Colonic mucosa (tissue), 4 donors: ENCODE measurements around the gene CST9L. TPM values are rescaled to one million over a fixed set of nuclear protein-coding genes. Genes with fewer than 3 reads are reported as not detected.

Experiments used
- DNase-seq: peaks from one replicate; pipeline ENCODE4 v3.0.0-alpha.2; 2020
- H3K27ac ChIP-seq: fragments of 200-600 bp; one replicate; pipeline ENCODE4 v1.8.0; 2021
- H3K27me3 ChIP-seq: fragments of 200-600 bp; one replicate; pipeline ENCODE4 v1.8.0; 2021
- H3K36me3 ChIP-seq: fragments of 200-600 bp; one replicate; pipeline ENCODE4 v1.8.0; 2021
- H3K4me1 ChIP-seq: fragments of 200-600 bp; one replicate; pipeline ENCODE4 v1.8.0; 2021; ENCODE audit warnings: mild to moderate bottlenecking
- H3K4me3 ChIP-seq: fragments of 200-600 bp; one replicate; pipeline ENCODE4 v1.8.0; 2021
- H3K9ac ChIP-seq, 2 donors: one replicate each; pipeline ENCODE4 v1.7.0; 2013; ENCODE audit warnings: control low read depth in 2 of 2, low read depth in 2 of 2, low read length in 2 of 2
- H3K9me3 ChIP-seq: fragments of 200-600 bp; one replicate; pipeline ENCODE4 v1.8.0; 2021
- intact Hi-C: fragments of 100-400 bp; cut with DNase I; formaldehyde crosslinking; loops from one replicate; pipeline ENCODE4 v1.14.1; 2022
- total RNA-seq, 2 donors: library from RNA; stranded (reverse); fragmentation: NEBNext Ultra II Directional in 1 of 2; extraction: Animal tissue kit (Norgen Biotek cat#: 25700) in 1 of 2; gene quantifications; one replicate each; pipeline ENCODE4 v1.2.1, GENCODE V29; 2021
- TF ChIP-seq, protein P1 (sequence below): fragments of 200-600 bp; IDR thresholded peaks from one replicate; pipeline ENCODE4 v1.8.0; 2022; ENCODE audit warnings: antibody characterized with exemption, mild to moderate bottlenecking
- donor health status: healthy.
- donor health status: DM: no; HTN: no; CAD: no.
- donor health status: DM: no; HTN: no; CAD: no.

The CST9L gene
- total RNA-seq, 2 donors from 2014 or later = not detected

DNA sequence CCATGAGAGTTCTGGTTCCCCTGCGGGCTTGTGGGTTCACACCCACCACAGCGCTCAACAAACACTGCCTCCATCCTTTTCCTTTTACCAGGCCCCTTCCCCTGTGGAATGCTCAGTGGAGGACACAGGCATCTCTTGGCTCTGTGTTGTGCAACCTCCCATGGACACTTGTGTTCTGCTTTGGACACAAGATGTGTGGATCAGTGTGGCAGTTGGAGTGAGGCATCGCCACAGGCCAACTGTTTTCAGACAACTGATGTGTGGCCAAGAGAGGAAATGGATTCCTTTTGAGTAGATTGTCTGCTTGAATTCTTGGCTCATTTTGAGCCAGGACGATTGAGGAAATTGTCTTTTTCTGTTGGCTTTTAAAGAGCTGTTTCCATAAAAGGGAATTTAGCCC, 50.6 kb downstream of the CST9L start:
- DNase-seq = no peak
- H3K9me3 ChIP-seq = no peaks in the 10 kb centered on the region
- H3K27me3 ChIP-seq = no peaks in the 10 kb centered on the region
- no peak overlapping the region for H3K27ac ChIP-seq
- H3K36me3 ChIP-seq = no peaks in the 10 kb centered on the region
- H3K4me1 ChIP-seq = no peaks in the 10 kb centered on the region
- H3K4me3 ChIP-seq = no peak overlapping the region
- no peak overlapping the region for H3K9ac ChIP-seq
- TF ChIP-seq, protein P1, sequence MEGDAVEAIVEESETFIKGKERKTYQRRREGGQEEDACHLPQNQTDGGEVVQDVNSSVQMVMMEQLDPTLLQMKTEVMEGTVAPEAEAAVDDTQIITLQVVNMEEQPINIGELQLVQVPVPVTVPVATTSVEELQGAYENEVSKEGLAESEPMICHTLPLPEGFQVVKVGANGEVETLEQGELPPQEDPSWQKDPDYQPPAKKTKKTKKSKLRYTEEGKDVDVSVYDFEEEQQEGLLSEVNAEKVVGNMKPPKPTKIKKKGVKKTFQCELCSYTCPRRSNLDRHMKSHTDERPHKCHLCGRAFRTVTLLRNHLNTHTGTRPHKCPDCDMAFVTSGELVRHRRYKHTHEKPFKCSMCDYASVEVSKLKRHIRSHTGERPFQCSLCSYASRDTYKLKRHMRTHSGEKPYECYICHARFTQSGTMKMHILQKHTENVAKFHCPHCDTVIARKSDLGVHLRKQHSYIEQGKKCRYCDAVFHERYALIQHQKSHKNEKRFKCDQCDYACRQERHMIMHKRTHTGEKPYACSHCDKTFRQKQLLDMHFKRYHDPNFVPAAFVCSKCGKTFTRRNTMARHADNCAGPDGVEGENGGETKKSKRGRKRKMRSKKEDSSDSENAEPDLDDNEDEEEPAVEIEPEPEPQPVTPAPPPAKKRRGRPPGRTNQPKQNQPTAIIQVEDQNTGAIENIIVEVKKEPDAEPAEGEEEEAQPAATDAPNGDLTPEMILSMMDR = no peak
- intact Hi-C loops = no loop called here

DNA sequence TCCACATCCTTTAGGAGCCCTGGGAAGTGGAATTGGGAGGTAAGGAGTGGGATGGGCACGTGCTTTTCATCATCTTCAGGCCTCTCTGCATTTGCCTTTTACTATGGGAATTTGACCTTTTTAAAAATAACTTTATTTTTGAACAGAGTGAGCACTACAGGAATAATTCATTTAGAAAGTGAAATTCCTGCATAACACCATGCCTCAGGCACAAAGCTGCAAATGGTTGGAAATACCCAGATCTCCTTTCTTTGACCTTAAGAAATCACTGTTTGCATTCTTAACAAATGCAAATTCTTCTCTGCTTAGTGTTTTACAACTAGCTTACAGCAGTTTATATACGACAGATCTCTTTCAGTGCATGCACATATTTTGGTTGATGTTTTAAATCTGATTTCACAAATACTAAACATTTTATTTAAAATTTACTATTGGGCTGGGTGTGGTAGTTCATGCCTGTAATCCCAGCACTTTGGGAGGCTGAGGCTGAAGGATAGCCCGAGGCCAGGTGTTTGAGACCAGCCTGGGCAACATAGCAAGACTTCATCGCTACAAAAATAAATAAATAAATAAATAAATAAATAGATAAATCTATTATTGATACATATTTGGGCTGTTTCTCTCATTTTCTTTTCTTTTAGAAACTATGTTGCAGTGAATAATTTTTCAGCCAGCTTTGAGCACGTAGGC, 52.9 kb downstream of the CST9L start:
- intact Hi-C loops = no loop called here
- Histone ChIP-seq H3K9ac (no peak overlapping the region), H3K4me1 (no peaks in the 10 kb centered on the region), H3K27me3 (no peaks in the 10 kb centered on the region), H3K36me3 (no peaks in the 10 kb centered on the region), H3K27ac (no peak overlapping the region), H3K4me3 (no peak overlapping the region), H3K9me3 (no peaks in the 10 kb centered on the region)
- DNase-seq = no peak
- TF ChIP-seq, protein P1 = no peak

DNA sequence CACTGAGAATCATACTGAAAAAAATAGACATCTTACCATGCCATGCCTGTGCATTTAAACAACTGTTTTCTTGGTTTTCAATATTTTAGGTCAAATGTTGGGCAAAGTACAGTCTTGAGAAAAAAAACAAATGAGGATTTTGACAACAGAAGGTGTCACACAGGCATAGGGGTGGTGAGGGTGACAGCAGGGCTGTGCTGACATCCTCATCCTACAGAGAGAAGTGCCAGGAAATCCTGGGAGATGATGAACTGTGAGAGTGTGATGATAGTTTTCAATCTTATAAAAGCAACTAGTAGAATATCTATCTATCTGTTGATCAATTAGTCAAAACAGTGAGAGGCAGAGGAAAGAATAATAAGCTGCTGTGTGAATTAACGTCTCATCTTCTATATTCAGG, 53.4 kb downstream of the CST9L start:
- no peaks in the 10 kb centered on the region for H3K36me3 ChIP-seq
- no peak overlapping the region for H3K27ac ChIP-seq
- H3K4me1 ChIP-seq = no peaks in the 10 kb centered on the region
- no peak for DNase-seq
- H3K4me3 ChIP-seq = no peak overlapping the region
- intact Hi-C loops = no loop called here
- TF ChIP-seq, protein P1 = no peak
- H3K27me3 ChIP-seq = no peaks in the 10 kb centered on the region
- H3K9me3 ChIP-seq = no peaks in the 10 kb centered on the region
- no peak overlapping the region for H3K9ac ChIP-seq

Other genes starting within 250 kb of the CST9L start
- gene NXT1, start 217.7 kb downstream of the CST9L start, total RNA-seq = 10 to 100 TPM; 12.4 to 16.6 TPM
- 1 to 10 TPM; 8.5 to 9.6 TPM for gene GZF1, start 206.3 kb downstream of the CST9L start, total RNA-seq
- gene NAPB, start 147.0 kb downstream of the CST9L start, total RNA-seq = 1 to 10 TPM; 7.5 to 8.4 TPM
- not detected for gene CSTL1, start 128.8 kb downstream of the CST9L start, total RNA-seq
- not detected for gene CST11, start 115.6 kb downstream of the CST9L start, total RNA-seq
- not detected for gene CST8, start 77.4 kb downstream of the CST9L start, total RNA-seq
- not detected for gene CST9, start 37.4 kb upstream of the CST9L start, total RNA-seq
- gene CST3, start 69.5 kb upstream of the CST9L start, total RNA-seq = 100 to 1,000 TPM; 606 to 666 TPM
- not detected for gene CST4, start 120.6 kb upstream of the CST9L start, total RNA-seq
- gene CST1, start 182.5 kb upstream of the CST9L start, total RNA-seq = not detected